Liver (tissue), 3 donors: ENCODE results near the gene PRKN.

ENCODE experiments used
- EGR1 ChIP-seq, 2 donors: IDR thresholded peaks; 2 replicates each; pipeline ENCODE4 v1.6.1; 2016 to 2018; ENCODE audit warnings: antibody characterized with exemption in 2 of 2, low read depth in 2 of 2
- FOXA2 ChIP-seq: IDR thresholded peaks from 2 replicates; pipeline ENCODE4 v1.6.1; 2016; ENCODE audit warnings: antibody characterized with exemption
- GABPA ChIP-seq, 2 donors: IDR thresholded peaks in 1 of 2; conservative IDR thresholded peaks in 1 of 2; 2 replicates each; pipeline ENCODE4 v1.6.1; 2016; ENCODE audit warnings: antibody characterized with exemption in 2 of 2, mild to moderate bottlenecking in 1 of 2, moderate library complexity in 1 of 2
- HNF4A ChIP-seq, 2 donors: conservative IDR thresholded peaks; 2 replicates each; pipeline ENCODE4 v1.6.1; 2016; ENCODE audit warnings: antibody characterized with exemption in 2 of 2, mild to moderate bottlenecking in 2 of 2
- JUND ChIP-seq, 2 donors: IDR thresholded peaks; 2 replicates each; pipeline ENCODE4 v1.6.1; 2016; ENCODE audit warnings: antibody characterized with exemption in 2 of 2
- RAD21 ChIP-seq, 2 donors: IDR thresholded peaks; 2 replicates each; pipeline ENCODE4 v1.6.1; 2016; ENCODE audit warnings: antibody characterized with exemption in 2 of 2, mild to moderate bottlenecking in 2 of 2
- RXRA ChIP-seq, 2 donors: IDR thresholded peaks; 2 replicates each; pipeline ENCODE4 v1.6.1; 2017 to 2018; ENCODE audit warnings: antibody characterized with exemption in 2 of 2, mild to moderate bottlenecking in 1 of 2
- SP1 ChIP-seq: IDR thresholded peaks from 2 replicates; pipeline ENCODE4 v1.6.1; 2018; ENCODE audit warnings: antibody characterized with exemption, mild to moderate bottlenecking
- TAF1 ChIP-seq: conservative IDR thresholded peaks from 2 replicates; pipeline ENCODE4 v1.6.1; 2016; ENCODE audit warnings: antibody characterized with exemption, mild to moderate bottlenecking
- TF ChIP-seq, protein P1 (sequence below): fragments of 150-350 bp; IDR thresholded peaks from 2 replicates; pipeline ENCODE4 v1.5.1; 2017; ENCODE audit warnings: improper control_type of control experiment, low read depth, low read length; ENCODE audit not compliant: missing input control
- TF ChIP-seq, protein P2 (sequence below): IDR thresholded peaks from 2 replicates; pipeline ENCODE4 v1.6.1; 2016; ENCODE audit warnings: antibody characterized with exemption
- TF ChIP-seq, protein P3 (sequence below): IDR thresholded peaks from 2 replicates; pipeline ENCODE4 v1.6.1; 2016; ENCODE audit warnings: antibody characterized with exemption, mild to moderate bottlenecking
- donor health status: healthy.
- donor health status: healthy.

DNA sequence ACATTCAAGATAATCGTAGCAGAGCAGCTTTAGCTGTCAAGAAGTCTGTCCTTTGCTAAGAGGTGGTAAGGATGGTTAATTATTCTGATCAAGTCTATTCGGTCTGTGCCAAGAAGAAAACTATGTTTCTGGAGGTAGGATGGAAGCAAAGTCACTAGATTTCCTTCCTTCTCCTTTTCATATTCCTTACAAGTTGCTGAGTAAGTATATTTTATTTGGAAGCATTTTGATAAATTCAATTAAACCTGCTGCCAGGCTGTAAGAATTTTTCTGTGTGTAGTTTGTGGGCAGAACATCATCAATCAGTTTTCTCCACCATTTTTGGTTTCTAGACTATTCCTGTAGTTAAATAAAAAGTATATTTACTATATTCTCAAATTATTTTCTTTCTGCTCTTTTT lies 311.3 kb downstream of the PRKN start:
- TF ChIP-seq, protein P1, sequence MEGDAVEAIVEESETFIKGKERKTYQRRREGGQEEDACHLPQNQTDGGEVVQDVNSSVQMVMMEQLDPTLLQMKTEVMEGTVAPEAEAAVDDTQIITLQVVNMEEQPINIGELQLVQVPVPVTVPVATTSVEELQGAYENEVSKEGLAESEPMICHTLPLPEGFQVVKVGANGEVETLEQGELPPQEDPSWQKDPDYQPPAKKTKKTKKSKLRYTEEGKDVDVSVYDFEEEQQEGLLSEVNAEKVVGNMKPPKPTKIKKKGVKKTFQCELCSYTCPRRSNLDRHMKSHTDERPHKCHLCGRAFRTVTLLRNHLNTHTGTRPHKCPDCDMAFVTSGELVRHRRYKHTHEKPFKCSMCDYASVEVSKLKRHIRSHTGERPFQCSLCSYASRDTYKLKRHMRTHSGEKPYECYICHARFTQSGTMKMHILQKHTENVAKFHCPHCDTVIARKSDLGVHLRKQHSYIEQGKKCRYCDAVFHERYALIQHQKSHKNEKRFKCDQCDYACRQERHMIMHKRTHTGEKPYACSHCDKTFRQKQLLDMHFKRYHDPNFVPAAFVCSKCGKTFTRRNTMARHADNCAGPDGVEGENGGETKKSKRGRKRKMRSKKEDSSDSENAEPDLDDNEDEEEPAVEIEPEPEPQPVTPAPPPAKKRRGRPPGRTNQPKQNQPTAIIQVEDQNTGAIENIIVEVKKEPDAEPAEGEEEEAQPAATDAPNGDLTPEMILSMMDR = no peak
- TF ChIP-seq RXRA (IDR thresholded peaks at IDR 0.05) (no peak), TAF1 (no peak), RAD21 (IDR thresholded peaks at IDR 0.05) (no peak), FOXA2 (no peak), HNF4A (conservative IDR thresholded peaks at IDR 0.05) (no peak), GABPA (IDR thresholded peaks at IDR 0.05 in 1 of 2, conservative IDR thresholded peaks at IDR 0.05 in 1 of 2) (no peak), EGR1 (IDR thresholded peaks at IDR 0.05; ENCODE audit: low read depth in 2 of 2) (no peak), JUND (IDR thresholded peaks at IDR 0.05) (no peak), SP1 (no peak)
- TF ChIP-seq, protein P2, sequence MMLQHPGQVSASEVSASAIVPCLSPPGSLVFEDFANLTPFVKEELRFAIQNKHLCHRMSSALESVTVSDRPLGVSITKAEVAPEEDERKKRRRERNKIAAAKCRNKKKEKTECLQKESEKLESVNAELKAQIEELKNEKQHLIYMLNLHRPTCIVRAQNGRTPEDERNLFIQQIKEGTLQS = no peak
- TF ChIP-seq, protein P3, sequence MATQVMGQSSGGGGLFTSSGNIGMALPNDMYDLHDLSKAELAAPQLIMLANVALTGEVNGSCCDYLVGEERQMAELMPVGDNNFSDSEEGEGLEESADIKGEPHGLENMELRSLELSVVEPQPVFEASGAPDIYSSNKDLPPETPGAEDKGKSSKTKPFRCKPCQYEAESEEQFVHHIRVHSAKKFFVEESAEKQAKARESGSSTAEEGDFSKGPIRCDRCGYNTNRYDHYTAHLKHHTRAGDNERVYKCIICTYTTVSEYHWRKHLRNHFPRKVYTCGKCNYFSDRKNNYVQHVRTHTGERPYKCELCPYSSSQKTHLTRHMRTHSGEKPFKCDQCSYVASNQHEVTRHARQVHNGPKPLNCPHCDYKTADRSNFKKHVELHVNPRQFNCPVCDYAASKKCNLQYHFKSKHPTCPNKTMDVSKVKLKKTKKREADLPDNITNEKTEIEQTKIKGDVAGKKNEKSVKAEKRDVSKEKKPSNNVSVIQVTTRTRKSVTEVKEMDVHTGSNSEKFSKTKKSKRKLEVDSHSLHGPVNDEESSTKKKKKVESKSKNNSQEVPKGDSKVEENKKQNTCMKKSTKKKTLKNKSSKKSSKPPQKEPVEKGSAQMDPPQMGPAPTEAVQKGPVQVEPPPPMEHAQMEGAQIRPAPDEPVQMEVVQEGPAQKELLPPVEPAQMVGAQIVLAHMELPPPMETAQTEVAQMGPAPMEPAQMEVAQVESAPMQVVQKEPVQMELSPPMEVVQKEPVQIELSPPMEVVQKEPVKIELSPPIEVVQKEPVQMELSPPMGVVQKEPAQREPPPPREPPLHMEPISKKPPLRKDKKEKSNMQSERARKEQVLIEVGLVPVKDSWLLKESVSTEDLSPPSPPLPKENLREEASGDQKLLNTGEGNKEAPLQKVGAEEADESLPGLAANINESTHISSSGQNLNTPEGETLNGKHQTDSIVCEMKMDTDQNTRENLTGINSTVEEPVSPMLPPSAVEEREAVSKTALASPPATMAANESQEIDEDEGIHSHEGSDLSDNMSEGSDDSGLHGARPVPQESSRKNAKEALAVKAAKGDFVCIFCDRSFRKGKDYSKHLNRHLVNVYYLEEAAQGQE = no peak
